Upper lobe of left lung (tissue), 4 donors: ENCODE data around the gene CFAP100.

Source experiments
- CTCF ChIP-seq, 6 experiments: fragments of 450-650 bp in 4 of 6; fragments of 200-600 bp in 2 of 6; sonication (generic) in 2 of 6; IDR thresholded peaks; one replicate each; pipeline ENCODE4 v1.5.1; 2016 to 2019; ENCODE audit warnings: antibody characterized with exemption in 6 of 6
- EP300 ChIP-seq, 4 donors: sonication (generic); formaldehyde crosslinking; IDR thresholded peaks; one replicate each; pipeline ENCODE4 v1.5.1; 2017; ENCODE audit warnings: antibody characterized with exemption in 4 of 4, control low read depth in 2 of 4
- POLR2A ChIP-seq, 4 donors: fragments of 450-650 bp; IDR thresholded peaks; one replicate each; pipeline ENCODE4 v1.5.1; 2016 to 2017; ENCODE audit warnings: antibody characterized with exemption in 4 of 4, mild to moderate bottlenecking in 2 of 4

- no peak for TF ChIP-seq EP300 (IDR thresholded peaks at IDR 0.05)
- no peak for TF ChIP-seq CTCF (IDR thresholded peaks at IDR 0.05)
- TF ChIP-seq POLR2A (IDR thresholded peaks at IDR 0.05): no peak
These were observed 50.8 kb downstream of the CFAP100 start for GRCh38 chr3:126445506-126445905.
